NT2/D1 (cell line): ENCODE results near the gene CLDN22.

Source experiments
- SUZ12 ChIP-seq: IDR thresholded peaks from 2 replicates; pipeline ENCODE4 v1.6.1; 2011; ENCODE audit not compliant: insufficient read length, insufficient read depth; ENCODE audit errors: extremely low read depth
- YY1 ChIP-seq: IDR thresholded peaks from 2 replicates; pipeline ENCODE4 v1.6.1; 2011; ENCODE audit not compliant: insufficient read length, insufficient read depth

GRCh38 chr4:183288955-183289354 lies 31.1 kb downstream of the CLDN22 start:
- TF ChIP-seq SUZ12, result no peak
- no peak for TF ChIP-seq YY1
